NOMO-1 treated with DMSO at 0.1 percent for 48 hours (cell line): ENCODE measurements around the gene FAM53C.
"Not testable (repeated sequence)": the region's sequence is repeated elsewhere in the genome, so short reads cannot be mapped to it uniquely, and the experiment has no call there.

Experiments
- DNase-seq: peaks from one replicate; lab custom pipeline; 2025; ENCODE audit not compliant: unreplicated experiment; lab: John Stamatoyannopoulos, UW

FAM53C gene

GRCh38 chr5:138389332-138389731 lies 51.3 kb downstream of the FAM53C start:
- no peak for DNase-seq

GRCh38 chr5:138389911-138390310 lies 51.8 kb downstream of the FAM53C start:
- DNase-seq, result not testable (repeated sequence)

- no peak for DNase-seq
These were observed 53.9 kb downstream of the FAM53C start for GRCh38 chr5:138391859-138392386.
